K562 (cell line): ENCODE measurements around the gene TBC1D20. TPM values are rescaled to one million over a fixed set of nuclear protein-coding genes. Genes with fewer than 3 reads are reported as not detected.

Experiments
- ATAC-seq: fragments of 200-7000 bp; cut with Tn5 transposase; 3 replicates; pipeline ENCODE4 v1.9.1; 2020; ENCODE audit warnings: moderate library complexity
- BruUV-seq: library from RNA; stranded (reverse); fragments of 400-500 nt; replicated peaks from 2 replicates; lab custom pipeline; 2021; lab: Mats Ljungman, UMichigan
- CTCF ChIA-PET: fragments of 300-600 bp; formaldehyde crosslinking; extraction: SDS; loops from one replicate; lab custom pipeline; 2021; ENCODE audit warnings: low intra/inter-chr PET ratio; lab: Yijun Ruan, JAX
- POLR2A ChIA-PET: fragments of 300-600, 350-650 bp; sonication (Branson Sonifier 250); formaldehyde crosslinking; extraction: SDS; loops from one replicate; lab custom pipeline; 2021; ENCODE audit warnings: antibody characterized with exemption, inconsistent platforms; lab: Yijun Ruan, JAX
- DNase-seq, 4 experiments: peaks; one replicate each; pipeline versions ENCODE4 v3.0.0 to v3.0.0-alpha.2; 2011 to 2018; ENCODE audit warnings: low spot score in 3 of 4, mixed read lengths in 3 of 4; ENCODE audit errors: extremely low read depth in 1 of 4
- FAIRE-seq: peaks from 2 replicates; lab custom pipeline; 2011; peaks lifted over from hg19 to GRCh38; lab: Jason Lieb, UNC
- H2AFZ ChIP-seq: 2 replicates; pipeline ENCODE4 v1.6.0; 2011; ENCODE audit warnings: low read depth, low read length, control low read depth, inconsistent platforms
- H3K27ac ChIP-seq: fragments of 200-600 bp; 3 replicates; pipeline ENCODE4 v1.8.0; 2011; ENCODE audit warnings: low read depth, mild to moderate bottlenecking, control low read depth, inconsistent platforms, low read length, moderate library complexity, mixed read lengths; ENCODE audit errors: extremely low read depth
- H3K27me3 ChIP-seq, 2 experiments: fragments of 300-600 bp in 1 of 2; 2 replicates in 1 of 2; 3 replicates in 1 of 2; pipeline versions ENCODE4 v1.6.0 to v1.8.0; 2011; ENCODE audit warnings: inconsistent platforms in 2 of 2, low read length in 2 of 2, mild to moderate bottlenecking in 1 of 2, mixed read lengths in 1 of 2, moderate library complexity in 1 of 2; ENCODE audit not compliant: control insufficient read depth in 2 of 2, insufficient read depth in 2 of 2
- H3K36me3 ChIP-seq: fragments of 300-600 bp; 3 replicates; pipeline ENCODE4 v1.8.0; 2011; ENCODE audit warnings: mild to moderate bottlenecking, low read length, inconsistent platforms; ENCODE audit not compliant: control insufficient read depth, insufficient read depth
- H3K4me1 ChIP-seq, 2 experiments: fragments of 200-600 bp in 1 of 2; replicated peaks in 1 of 2; 2 replicates in 1 of 2; 3 replicates in 1 of 2; pipeline versions ENCODE4 v1.5.1 to v1.8.0; 2011; ENCODE audit warnings: inconsistent platforms in 2 of 2, low read length in 2 of 2, mild to moderate bottlenecking in 1 of 2, mixed read lengths in 1 of 2, moderate library complexity in 1 of 2; ENCODE audit not compliant: control insufficient read depth in 2 of 2, insufficient read depth in 2 of 2
- H3K4me2 ChIP-seq: 2 replicates; pipeline ENCODE4 v1.6.1; 2011; ENCODE audit warnings: low read length, control low read depth, inconsistent platforms, mixed read lengths; ENCODE audit not compliant: insufficient read depth
- H3K4me3 ChIP-seq: fragments of 200-600 bp; sonication (generic), shearing (Covaris generic); 2 replicates; pipeline ENCODE4 v1.5.1; 2016; ENCODE audit warnings: control low read depth, inconsistent platforms
- H3K79me2 ChIP-seq: fragments of 200-600 bp; 3 replicates; pipeline ENCODE4 v1.8.0; 2011; ENCODE audit warnings: low read length, inconsistent platforms; ENCODE audit not compliant: control insufficient read depth, insufficient read depth
- H3K9ac ChIP-seq, 2 experiments: 2 replicates each; pipeline versions ENCODE4 v1.6.0 to v1.6.1; 2011; ENCODE audit warnings: low read depth in 2 of 2, low read length in 2 of 2, control low read depth in 1 of 2, inconsistent platforms in 1 of 2, mild to moderate bottlenecking in 1 of 2, mixed read lengths in 1 of 2; ENCODE audit not compliant: insufficient read depth in 1 of 2
- H3K9me1 ChIP-seq: one replicate; pipeline ENCODE4 v1.6.0; 2011; ENCODE audit warnings: inconsistent platforms, mild to moderate bottlenecking, low read length, moderate library complexity; ENCODE audit not compliant: control insufficient read depth, insufficient read depth
- H3K9me3 ChIP-seq: replicated peaks from 2 replicates; pipeline ENCODE4 v1.5.1; 2011; ENCODE audit warnings: low read depth, low read length, inconsistent platforms; ENCODE audit not compliant: control insufficient read depth, insufficient read depth
- H4K20me1 ChIP-seq: replicated peaks from 2 replicates; pipeline ENCODE4 v1.6.1; 2011; ENCODE audit warnings: low read length, inconsistent platforms, mixed read lengths; ENCODE audit not compliant: control insufficient read depth, insufficient read depth
- ARID1B ChIP-seq: fragments of 450-650 bp; IDR thresholded peaks from 2 replicates; pipeline ENCODE4 v1.6.1; 2016; ENCODE audit warnings: antibody characterized with exemption, mild to moderate bottlenecking, inconsistent platforms
- ARNT ChIP-seq, 2 experiments: fragments of 450-650 bp; IDR thresholded peaks; 2 replicates each; pipeline ENCODE4 v1.6.1; 2016; ENCODE audit warnings: mild to moderate bottlenecking in 1 of 2
- ATF4 ChIP-seq: fragments of 450-650 bp; formaldehyde crosslinking; IDR thresholded peaks from 2 replicates; pipeline ENCODE4 v1.4.0; 2022; ENCODE audit warnings: mild to moderate bottlenecking, moderate library complexity
- DNMT1 ChIP-seq: fragments of 450-650 bp; IDR thresholded peaks from 2 replicates; pipeline ENCODE4 v1.6.1; 2016; ENCODE audit warnings: antibody characterized with exemption, mild to moderate bottlenecking
- EP300 ChIP-seq: IDR thresholded peaks from 2 replicates; pipeline ENCODE4 v1.6.1; 2012; ENCODE audit warnings: low read length, improper control_type of control experiment
- MAZ ChIP-seq, 2 experiments: fragments of 450-650 bp in 1 of 2; sonication (generic) in 1 of 2; formaldehyde crosslinking; IDR thresholded peaks in 1 of 2; conservative IDR thresholded peaks in 1 of 2; 2 replicates each; pipeline versions ENCODE4 v1.4.0 to v1.5.0; 2020; ENCODE audit warnings: mild to moderate bottlenecking in 1 of 2, missing genetic modification reagents in 1 of 2
- MIER1 ChIP-seq: fragments of 450-650 bp; IDR thresholded peaks from 2 replicates; pipeline ENCODE4 v1.6.1; 2016; ENCODE audit warnings: antibody characterized with exemption, mild to moderate bottlenecking, low read depth
- NBN ChIP-seq: fragments of 450-650 bp; IDR thresholded peaks from 2 replicates; pipeline ENCODE4 v1.6.1; 2016; ENCODE audit warnings: low read depth, mild to moderate bottlenecking
- POLR2AphosphoS2 ChIP-seq: IDR thresholded peaks from 2 replicates; pipeline ENCODE4 v1.6.1; 2012; ENCODE audit warnings: low read length, improper control_type of control experiment
- SMAD3 ChIP-seq: fragments of 450-650 bp; formaldehyde crosslinking; conservative IDR thresholded peaks from 2 replicates; pipeline ENCODE4 v1.4.0; 2020; ENCODE audit warnings: mild to moderate bottlenecking
- TFAP4 ChIP-seq: sonication (generic); formaldehyde crosslinking; IDR thresholded peaks from 2 replicates; pipeline ENCODE4 v1.8.0; 2022; ENCODE audit warnings: missing genetic modification reagents, mild to moderate bottlenecking, moderate library complexity, borderline replicate concordance
- TFE3 ChIP-seq: fragments of 450-650 bp; formaldehyde crosslinking; IDR thresholded peaks from 2 replicates; pipeline ENCODE4 v1.4.0; 2020; ENCODE audit warnings: mild to moderate bottlenecking, mixed read lengths
- TSC22D4 ChIP-seq: fragments of 450-650 bp; IDR thresholded peaks from 2 replicates; pipeline ENCODE4 v1.6.1; 2016; ENCODE audit warnings: missing genetic modification characterization, missing biosample characterization, control low read depth
- ZKSCAN3 ChIP-seq: fragments of 250-450 bp; sonication (Bioruptor Pico); IDR thresholded peaks from 2 replicates; pipeline ENCODE4 v1.4.0; 2020
- ZNF212 ChIP-seq: fragments of 450-650 bp; formaldehyde crosslinking; IDR thresholded peaks from 2 replicates; pipeline ENCODE4 v1.4.0; 2020; ENCODE audit warnings: mild to moderate bottlenecking
- ZNF707 ChIP-seq: fragments of 250-450 bp; sonication (Bioruptor Pico); conservative IDR thresholded peaks from 2 replicates; pipeline ENCODE4 v1.8.0; 2022; ENCODE audit warnings: inconsistent platforms, mild to moderate bottlenecking, moderate library complexity
- ZSCAN32 ChIP-seq: fragments of 450-650 bp; formaldehyde crosslinking; IDR thresholded peaks from 2 replicates; pipeline ENCODE4 v1.4.0; 2020; ENCODE audit warnings: mild to moderate bottlenecking, moderate library complexity
- WGBS: fragments of 100-300 bp; shearing (Covaris generic); methylation state at CpG from one replicate; pipeline ENCODE4 v1.1.6; 2016; ENCODE audit warnings: low coverage, mixed read lengths; ENCODE audit not compliant: insufficient coverage; ENCODE audit errors: missing lambda C conversion rate; 5-methylcytosine and 5-hydroxymethylcytosine counted together
- in situ Hi-C: fragments of 300-500 bp; cut with MboI; formaldehyde crosslinking; loops from 4 replicates; pipeline ENCODE4 v1.15.0; 2018; ENCODE audit warnings: inconsistent platforms, mixed read lengths
- intact Hi-C: fragments of 100-400 bp; cut with micrococcal nuclease; formaldehyde crosslinking; loops from 2 replicates; pipeline ENCODE4 v1.14.2; 2022
- polyA plus RNA-seq, 8 experiments: library from polyadenylated mRNA; depleted of rRNA in 4 of 8; stranded (reverse) in 5 of 8; unstranded in 3 of 8; fragments of >200 nt; fragmentation: Nextera tagmentation in 2 of 8; fragmentation: Illumina TruSeq in 1 of 8; extraction: Ambion mirVana in 2 of 8; extraction: Trizol in 1 of 8; gene quantifications; 2 replicates each; pipeline versions ENCODE4 v1.2.1 to v1.2.3, GENCODE V29; 2011 to 2014; ENCODE audit warnings: inconsistent platforms in 1 of 8, missing spikeins in 1 of 8
- total RNA-seq, 7 experiments: library from RNA; depleted of rRNA in 6 of 7; stranded (reverse); fragments of >200 nt in 6 of 7; fragmentation: Illumina TruSeq in 2 of 7; extraction: Trizol in 2 of 7; gene quantifications; 2 replicates each; pipeline versions ENCODE4 v1.2.1 to v1.2.3, GENCODE V29; 2011 to 2021; ENCODE audit warnings: low replicate concordance in 1 of 7
- TF ChIP-seq, protein P1 (sequence below): fragments of 250-450 bp; sonication (Bioruptor Pico); IDR thresholded peaks from 2 replicates; pipeline ENCODE4 v1.5.0; 2021

Gene TBC1D20
- total and polyA plus RNA-seq, 9 of the 15 experiments (the other 6 are each of a cell fraction or from before 2014, with no cell fraction given) = 7.0 to 25.3 (median 15.1) TPM

DNA sequence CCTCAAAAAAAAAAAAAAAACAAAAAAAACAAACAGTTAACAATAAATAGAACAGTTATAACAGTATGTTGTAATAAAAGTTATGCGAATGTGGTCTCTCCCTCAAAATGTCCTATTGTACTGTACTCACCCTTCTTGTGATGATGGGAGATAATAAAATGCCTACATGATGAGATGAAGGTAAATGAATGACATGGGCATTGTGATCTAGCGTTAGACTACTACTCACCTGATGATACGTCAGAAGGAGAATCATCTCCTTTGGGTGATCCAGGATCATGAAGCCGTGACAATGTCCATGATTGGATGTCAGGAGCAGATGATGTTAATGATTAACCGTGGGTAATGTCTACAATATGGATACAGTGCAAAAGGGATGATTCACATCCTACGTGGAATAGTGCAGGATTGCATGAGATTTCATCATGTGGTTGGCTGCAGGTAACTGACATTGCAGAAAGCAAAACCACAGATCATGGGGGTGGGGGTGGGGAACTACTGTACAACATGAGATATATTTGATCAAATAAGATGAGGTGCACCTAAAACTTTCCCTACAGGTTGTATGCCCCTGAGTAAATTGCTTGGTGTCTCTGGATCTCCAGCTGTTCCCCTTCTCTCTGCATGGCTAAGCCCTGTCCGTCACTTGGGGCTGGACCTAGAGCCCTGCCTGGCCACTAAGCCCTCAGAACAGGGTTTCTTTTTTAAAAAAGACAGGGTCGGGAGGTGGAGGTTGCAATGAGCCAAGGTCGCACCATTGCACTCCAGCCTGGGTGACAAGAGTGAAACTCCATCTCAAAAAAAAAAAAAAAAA is 60.4 kb downstream of the TBC1D20 start:
- WGBS = 29% methylated on average over 8 of the region's 9 CpGs
- TF ChIP-seq ZSCAN32 (CRISPR knock-in tag) (peak; percentile 84), TFE3 (CRISPR knock-in tag) (no peak), TFAP4 (CRISPR knock-in tag) (peak; percentile 70), ATF4 (CRISPR knock-in tag) (peak; percentile 94), MAZ (CRISPR knock-in tag; conservative IDR thresholded peaks at IDR 0.05 in 1 of 2, IDR thresholded peaks at IDR 0.05 in 1 of 2) (0 out of 4 replicates have a peak, but pooled peaks of 1 of the 2 experiments have one; percentile 30), POLR2AphosphoS2 (no peak), TSC22D4 (tag) (no peak), ZKSCAN3 (CRISPR knock-in tag) (no peak), ARNT (IDR thresholded peaks at IDR 0.05) (peak in 1 of 2 experiments; percentile 84; a peak in 2 of 4 replicates), SMAD3 (CRISPR knock-in tag) (0 out of 2 replicates have a peak, but pooled peaks have one; percentile 37), ARID1B (peak; percentile 75), ZNF707 (CRISPR knock-in tag) (no peak), EP300 (peak; percentile 99), NBN (peak; percentile 55; the same call in 1 of the 2 replicates), DNMT1 (no peak), MIER1 (no peak), ZNF212 (CRISPR knock-in tag) (no peak)
- TF ChIP-seq, protein P1, sequence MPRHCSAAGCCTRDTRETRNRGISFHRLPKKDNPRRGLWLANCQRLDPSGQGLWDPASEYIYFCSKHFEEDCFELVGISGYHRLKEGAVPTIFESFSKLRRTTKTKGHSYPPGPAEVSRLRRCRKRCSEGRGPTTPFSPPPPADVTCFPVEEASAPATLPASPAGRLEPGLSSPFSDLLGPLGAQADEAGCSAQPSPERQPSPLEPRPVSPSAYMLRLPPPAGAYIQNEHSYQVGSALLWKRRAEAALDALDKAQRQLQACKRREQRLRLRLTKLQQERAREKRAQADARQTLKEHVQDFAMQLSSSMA (CRISPR knock-in tag) = no peak

More for the DNA sequence above, 60.4 kb downstream of the TBC1D20 start:
- Histone ChIP-seq H3K79me2 (no peaks in the 10 kb centered on the region), H3K27ac (peak overlapping the region; percentile 71; the same call in 1 of the 3 replicates), H3K9ac (peak overlapping the region in 1 of 2 experiments; percentile 30; a peak in 2 of 4 replicates), H3K4me3 (no peak overlapping the region), H3K4me1 (peaks cover 7 to 35% of the 10 kb centered on the region in 2 experiments; a peak in 4 of 5 replicates), H3K9me1 (no peaks in the 10 kb centered on the region), H3K36me3 (peaks cover 12% of the 10 kb centered on the region; the same call in 2 of the 3 replicates), H4K20me1 (no peaks in the 10 kb centered on the region), H3K27me3 (no peaks in the 10 kb centered on the region), H3K4me2 (peak overlapping the region; percentile 29), H3K9me3 (0 out of 2 replicates have a peak, but pooled peaks cover 3% of the 10 kb centered on the region), H2AFZ (no peak overlapping the region)
- FAIRE-seq = peak; percentile 85
- ChIA-PET CTCF (no interaction called here), POLR2A (interaction anchor here (0.6 to 8.7 kb wide), 6 partner anchors 11 to 138 kb away, joined by 3 to 95 read pairs (median 8); no protein-coding TSS in a partner anchor)
- DNase-seq = peak in 1 of 4 experiments; percentile 56
- intact Hi-C loops (loop anchor here (5.0 kb wide), 1 partner anchor 60 kb away; the partner anchor contains the start of gene TBC1D20), in situ Hi-C loops (no loop called here)
- ATAC-seq = peak; percentile 21
- BruUV-seq = no TSS peak
